ENCODE measurements around the gene KCNA5. TPM values are rescaled to one million over a fixed set of nuclear protein-coding genes. Genes with fewer than 3 reads are reported as not detected.

The KCNA5 gene
- total RNA-seq, 1 experiment from 2014 or later = not detected

DNA sequence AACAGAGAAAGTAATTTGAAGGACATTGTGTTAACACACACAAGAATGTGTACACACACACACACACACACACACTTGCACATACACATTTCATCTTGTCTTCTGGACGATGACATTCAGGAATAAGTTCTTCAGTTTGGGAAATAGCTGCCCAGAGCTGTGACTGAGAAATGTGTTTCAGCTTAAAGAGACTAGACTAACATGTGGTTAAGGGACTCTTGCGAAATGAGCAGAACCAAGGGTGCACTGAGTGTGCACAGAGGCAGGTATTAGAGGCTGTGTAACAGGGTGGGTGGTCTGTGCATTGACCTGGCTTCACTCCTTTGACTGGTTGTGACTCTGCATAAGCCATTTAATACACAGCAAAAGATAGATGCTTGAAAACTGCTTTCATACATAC, 29.4 kb upstream of the KCNA5 start:
- ChIA-PET CTCF (interaction anchor here (1.0 to 1.4 kb wide), 2 partner anchors 159 to 165 kb away, joined by 3 read pairs; no protein-coding TSS in a partner anchor), POLR2A (no interaction called here), RAD21 (ENCODE audit: low non-redundant PET in 1 of 2, low total read pairs in 2 of 2, uncharacterized antibody in 2 of 2, unreplicated experiment in 2 of 2) (no interaction called here)
- Histone ChIP-seq H3K4me2 (ENCODE audit: low read length) (no peak overlapping the region), H3K36me3 (ENCODE audit: control insufficient read depth in 1 of 2, insufficient read depth in 2 of 2, low read length in 2 of 2) (no peaks in the 10 kb centered on the region), H3K9me3 (ENCODE audit: control insufficient read depth in 1 of 2, insufficient read depth in 1 of 2, low read depth in 1 of 2, low read length in 2 of 2) (no peaks in the 10 kb centered on the region), H3K4me3 (replicated peaks in 1 of 2; ENCODE audit: low read depth in 1 of 2, low read length in 2 of 2) (no peak overlapping the region), H3K27ac (ENCODE audit: low read depth, low read length) (no peak overlapping the region), H2AFZ (ENCODE audit: low read depth, low read length, poor library complexity, severe bottlenecking) (no peak overlapping the region), H3K9me2 (ENCODE audit: insufficient read depth) (no peaks in the 10 kb centered on the region), H4K20me1 (ENCODE audit: insufficient read depth) (no peaks in the 10 kb centered on the region), H3K9ac (ENCODE audit: low read length) (no peak overlapping the region), H3K79me2 (ENCODE audit: insufficient read depth, low read length) (no peaks in the 10 kb centered on the region), H3K27me3 (ENCODE audit: insufficient read depth, low read length) (peaks cover 40% of the 10 kb centered on the region), H3K4me1 (ENCODE audit: control insufficient read depth in 1 of 2, insufficient read depth in 2 of 2, low read length in 2 of 2) (no peaks in the 10 kb centered on the region)
- ATAC-seq (no peak), DNase-seq (ENCODE audit: low read depth, low spot score) (no peak)
- intact Hi-C loops (cut with micrococcal nuclease) = no loop called here
- BruUV-seq (replicated peaks) = no TSS peak
- TF ChIP-seq, protein P1, sequence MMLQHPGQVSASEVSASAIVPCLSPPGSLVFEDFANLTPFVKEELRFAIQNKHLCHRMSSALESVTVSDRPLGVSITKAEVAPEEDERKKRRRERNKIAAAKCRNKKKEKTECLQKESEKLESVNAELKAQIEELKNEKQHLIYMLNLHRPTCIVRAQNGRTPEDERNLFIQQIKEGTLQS (IDR thresholded peaks at IDR 0.05) = no peak
- no peak for TF ChIP-seq EZH2phosphoT487 (IDR thresholded peaks at IDR 0.05; ENCODE audit: borderline replicate concordance)

DNA sequence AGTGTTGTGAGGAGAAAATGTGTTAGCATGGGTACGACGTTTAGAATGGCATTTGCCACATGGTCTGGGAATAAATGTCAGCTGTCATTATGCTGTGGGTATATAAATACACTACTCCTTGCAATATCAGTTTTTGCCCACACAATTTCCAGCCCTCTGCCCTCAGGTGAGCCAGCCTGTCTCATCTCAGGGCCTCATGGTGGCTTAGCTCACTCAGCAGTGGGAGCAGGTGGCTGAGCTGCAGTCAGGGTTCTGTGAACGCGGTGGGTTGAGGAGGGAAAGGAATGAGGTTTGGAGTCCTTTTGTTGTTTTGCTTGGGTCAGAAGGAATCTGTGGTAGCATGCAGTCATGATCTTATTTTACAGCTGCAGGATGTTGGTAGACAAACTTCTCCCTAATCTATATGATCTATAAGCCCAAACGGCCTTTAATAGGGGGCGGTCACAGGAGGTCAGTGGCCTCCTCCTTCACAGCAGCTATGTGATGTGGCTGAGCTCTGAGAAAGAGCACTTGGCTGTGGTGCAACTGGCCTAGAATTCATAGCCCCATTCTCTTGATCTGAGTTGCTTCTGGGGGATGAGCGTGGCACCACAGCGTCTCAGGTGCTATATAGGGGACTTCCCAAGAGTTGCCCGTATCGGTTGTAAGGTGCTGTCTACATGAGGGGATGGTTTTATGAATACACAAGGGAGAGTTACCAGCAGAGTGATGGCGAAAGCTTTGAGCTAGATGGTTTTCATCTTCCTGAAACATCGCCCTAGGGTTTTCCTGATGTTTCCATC, 27.8 kb upstream of the KCNA5 start:
- RAD21 ChIA-PET (ENCODE audit: low non-redundant PET in 1 of 2, low total read pairs in 2 of 2, uncharacterized antibody in 2 of 2, unreplicated experiment in 2 of 2) = no interaction called here
- Histone ChIP-seq H3K9ac (ENCODE audit: low read length) (no peak overlapping the region), H3K79me2 (ENCODE audit: insufficient read depth, low read length) (no peaks in the 10 kb centered on the region), H4K20me1 (ENCODE audit: insufficient read depth) (no peaks in the 10 kb centered on the region), H3K9me2 (ENCODE audit: insufficient read depth) (no peaks in the 10 kb centered on the region), H3K27me3 (ENCODE audit: insufficient read depth, low read length) (peaks cover 35% of the 10 kb centered on the region), H3K27ac (ENCODE audit: low read depth, low read length) (no peak overlapping the region), H2AFZ (ENCODE audit: low read depth, low read length, poor library complexity, severe bottlenecking) (no peak overlapping the region), H3K36me3 (ENCODE audit: control insufficient read depth in 1 of 2, insufficient read depth in 2 of 2, low read length in 2 of 2) (no peaks in the 10 kb centered on the region), H3K4me3 (replicated peaks in 1 of 2; ENCODE audit: low read depth in 1 of 2, low read length in 2 of 2) (no peak overlapping the region), H3K9me3 (ENCODE audit: control insufficient read depth in 1 of 2, insufficient read depth in 1 of 2, low read depth in 1 of 2, low read length in 2 of 2) (no peaks in the 10 kb centered on the region), H3K4me2 (ENCODE audit: low read length) (no peak overlapping the region), H3K4me1 (ENCODE audit: control insufficient read depth in 1 of 2, insufficient read depth in 2 of 2, low read length in 2 of 2) (no peaks in the 10 kb centered on the region)
- POLR2A ChIA-PET = no interaction called here
- no peak for ATAC-seq
- TF ChIP-seq POLR2A (IDR thresholded peaks at IDR 0.05; ENCODE audit: borderline replicate concordance, extremely low read depth, insufficient read depth, insufficient read length) (no peak), SIN3A (IDR thresholded peaks at IDR 0.05; ENCODE audit: low read depth) (no peak), ELF1 (IDR thresholded peaks at IDR 0.05; ENCODE audit: borderline replicate concordance, low read depth) (no peak), POLR2AphosphoS5 (IDR thresholded peaks at IDR 0.05; ENCODE audit: low read depth, low read length) (no peak), ZFX (IDR thresholded peaks at IDR 0.05) (no peak), YY1 (IDR thresholded peaks at IDR 0.05; ENCODE audit: extremely low read depth, insufficient replicate concordance, low read depth, low read length) (no peak), EZH2 (IDR thresholded peaks at IDR 0.05) (no peak), CBX3 (IDR thresholded peaks at IDR 0.05; ENCODE audit: low read depth) (no peak), EZH2phosphoT487 (IDR thresholded peaks at IDR 0.05; ENCODE audit: borderline replicate concordance) (no peak), SP1 (IDR thresholded peaks at IDR 0.05; ENCODE audit: low read depth) (no peak), CEBPB (IDR thresholded peaks at IDR 0.05; ENCODE audit: low read depth) (no peak)
- TF ChIP-seq, protein P2, sequence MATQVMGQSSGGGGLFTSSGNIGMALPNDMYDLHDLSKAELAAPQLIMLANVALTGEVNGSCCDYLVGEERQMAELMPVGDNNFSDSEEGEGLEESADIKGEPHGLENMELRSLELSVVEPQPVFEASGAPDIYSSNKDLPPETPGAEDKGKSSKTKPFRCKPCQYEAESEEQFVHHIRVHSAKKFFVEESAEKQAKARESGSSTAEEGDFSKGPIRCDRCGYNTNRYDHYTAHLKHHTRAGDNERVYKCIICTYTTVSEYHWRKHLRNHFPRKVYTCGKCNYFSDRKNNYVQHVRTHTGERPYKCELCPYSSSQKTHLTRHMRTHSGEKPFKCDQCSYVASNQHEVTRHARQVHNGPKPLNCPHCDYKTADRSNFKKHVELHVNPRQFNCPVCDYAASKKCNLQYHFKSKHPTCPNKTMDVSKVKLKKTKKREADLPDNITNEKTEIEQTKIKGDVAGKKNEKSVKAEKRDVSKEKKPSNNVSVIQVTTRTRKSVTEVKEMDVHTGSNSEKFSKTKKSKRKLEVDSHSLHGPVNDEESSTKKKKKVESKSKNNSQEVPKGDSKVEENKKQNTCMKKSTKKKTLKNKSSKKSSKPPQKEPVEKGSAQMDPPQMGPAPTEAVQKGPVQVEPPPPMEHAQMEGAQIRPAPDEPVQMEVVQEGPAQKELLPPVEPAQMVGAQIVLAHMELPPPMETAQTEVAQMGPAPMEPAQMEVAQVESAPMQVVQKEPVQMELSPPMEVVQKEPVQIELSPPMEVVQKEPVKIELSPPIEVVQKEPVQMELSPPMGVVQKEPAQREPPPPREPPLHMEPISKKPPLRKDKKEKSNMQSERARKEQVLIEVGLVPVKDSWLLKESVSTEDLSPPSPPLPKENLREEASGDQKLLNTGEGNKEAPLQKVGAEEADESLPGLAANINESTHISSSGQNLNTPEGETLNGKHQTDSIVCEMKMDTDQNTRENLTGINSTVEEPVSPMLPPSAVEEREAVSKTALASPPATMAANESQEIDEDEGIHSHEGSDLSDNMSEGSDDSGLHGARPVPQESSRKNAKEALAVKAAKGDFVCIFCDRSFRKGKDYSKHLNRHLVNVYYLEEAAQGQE (IDR thresholded peaks at IDR 0.05; ENCODE audit: low read depth) = no peak
- TF ChIP-seq, protein P3, sequence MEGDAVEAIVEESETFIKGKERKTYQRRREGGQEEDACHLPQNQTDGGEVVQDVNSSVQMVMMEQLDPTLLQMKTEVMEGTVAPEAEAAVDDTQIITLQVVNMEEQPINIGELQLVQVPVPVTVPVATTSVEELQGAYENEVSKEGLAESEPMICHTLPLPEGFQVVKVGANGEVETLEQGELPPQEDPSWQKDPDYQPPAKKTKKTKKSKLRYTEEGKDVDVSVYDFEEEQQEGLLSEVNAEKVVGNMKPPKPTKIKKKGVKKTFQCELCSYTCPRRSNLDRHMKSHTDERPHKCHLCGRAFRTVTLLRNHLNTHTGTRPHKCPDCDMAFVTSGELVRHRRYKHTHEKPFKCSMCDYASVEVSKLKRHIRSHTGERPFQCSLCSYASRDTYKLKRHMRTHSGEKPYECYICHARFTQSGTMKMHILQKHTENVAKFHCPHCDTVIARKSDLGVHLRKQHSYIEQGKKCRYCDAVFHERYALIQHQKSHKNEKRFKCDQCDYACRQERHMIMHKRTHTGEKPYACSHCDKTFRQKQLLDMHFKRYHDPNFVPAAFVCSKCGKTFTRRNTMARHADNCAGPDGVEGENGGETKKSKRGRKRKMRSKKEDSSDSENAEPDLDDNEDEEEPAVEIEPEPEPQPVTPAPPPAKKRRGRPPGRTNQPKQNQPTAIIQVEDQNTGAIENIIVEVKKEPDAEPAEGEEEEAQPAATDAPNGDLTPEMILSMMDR (IDR thresholded peaks at IDR 0.05 in 2 of 3, conservative IDR thresholded peaks at IDR 0.05 in 1 of 3; ENCODE audit: borderline replicate concordance in 1 of 3, insufficient read depth in 1 of 3, low read depth in 2 of 3, low read length in 2 of 3) = no peak
- BruUV-seq (replicated peaks) = no TSS peak
- DNase-seq (ENCODE audit: low read depth, low spot score) = no peak
- intact Hi-C loops (cut with micrococcal nuclease) = no loop called here
- CTCF ChIA-PET = no interaction called here

All from HCT116 (cell line).